SKM-1 treated with dmso at 0.1 percent for 144 hours (cell line): ENCODE data around the gene LGALS7B.
A peak's percentile ranks its signal among the peaks of the same experiment; 100 is the strongest.
"Not testable (repeated sequence)": the region's sequence is repeated elsewhere in the genome, so short reads cannot be mapped to it uniquely, and the experiment has no call there.

ENCODE experiments used
- DNase-seq: peaks from one replicate; lab custom pipeline; 2025; ENCODE audit not compliant: unreplicated experiment; lab: John Stamatoyannopoulos, UW

LGALS7B gene

DNA sequence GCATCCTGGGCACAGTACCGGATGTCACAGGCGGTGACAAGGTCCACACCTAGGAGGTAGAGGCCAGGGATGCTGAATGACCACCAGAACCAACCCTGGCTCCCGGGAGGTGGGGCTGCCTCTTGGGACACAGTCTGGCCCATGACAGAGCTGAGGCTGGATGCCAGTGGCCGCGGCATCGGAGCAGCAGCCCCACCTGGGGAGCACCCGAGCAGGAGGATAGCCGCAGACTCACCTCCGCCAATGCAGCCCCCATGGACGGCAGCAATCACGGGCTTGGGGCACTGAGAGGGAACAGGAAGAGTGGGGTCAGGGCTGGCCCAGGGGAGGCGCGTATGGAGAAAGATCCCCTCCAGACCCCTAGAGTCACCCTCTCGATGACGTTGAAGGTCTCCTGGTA, 28.1 kb downstream of the LGALS7B start:
- no peak for DNase-seq

DNA sequence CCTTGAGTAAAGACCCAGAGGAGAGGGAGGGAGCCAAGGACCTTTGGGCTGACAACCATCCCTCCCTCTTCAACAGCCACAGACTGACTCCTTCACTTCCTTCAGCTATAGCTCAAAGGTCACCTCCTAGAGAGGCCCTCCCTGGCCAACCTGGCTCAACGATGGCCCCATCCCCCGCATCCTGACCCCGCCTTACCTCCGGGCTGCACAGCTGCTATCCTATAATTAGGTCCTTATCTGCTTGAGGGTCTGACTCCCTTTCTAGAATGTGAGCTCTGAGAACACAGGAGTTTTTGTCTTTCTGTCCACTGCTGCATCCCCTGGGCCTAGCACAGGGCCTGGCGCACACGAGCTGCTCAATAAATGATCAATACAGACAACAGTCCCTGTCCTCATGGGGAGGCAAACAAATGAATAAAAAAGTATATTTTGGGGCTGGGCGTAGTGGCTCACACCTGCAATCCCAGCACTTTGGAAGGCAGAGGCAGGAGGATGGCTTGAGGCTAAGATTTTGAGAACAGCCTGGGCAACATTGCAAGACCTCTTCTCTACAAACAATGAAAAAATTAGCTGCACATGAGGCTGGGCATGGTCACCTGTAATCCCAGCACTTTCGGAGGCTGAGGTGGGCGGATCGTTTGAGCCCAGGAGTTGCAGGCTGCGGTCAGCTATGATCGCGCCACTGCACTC, 30.4 kb downstream of the LGALS7B start:
- DNase-seq = no peak

DNA sequence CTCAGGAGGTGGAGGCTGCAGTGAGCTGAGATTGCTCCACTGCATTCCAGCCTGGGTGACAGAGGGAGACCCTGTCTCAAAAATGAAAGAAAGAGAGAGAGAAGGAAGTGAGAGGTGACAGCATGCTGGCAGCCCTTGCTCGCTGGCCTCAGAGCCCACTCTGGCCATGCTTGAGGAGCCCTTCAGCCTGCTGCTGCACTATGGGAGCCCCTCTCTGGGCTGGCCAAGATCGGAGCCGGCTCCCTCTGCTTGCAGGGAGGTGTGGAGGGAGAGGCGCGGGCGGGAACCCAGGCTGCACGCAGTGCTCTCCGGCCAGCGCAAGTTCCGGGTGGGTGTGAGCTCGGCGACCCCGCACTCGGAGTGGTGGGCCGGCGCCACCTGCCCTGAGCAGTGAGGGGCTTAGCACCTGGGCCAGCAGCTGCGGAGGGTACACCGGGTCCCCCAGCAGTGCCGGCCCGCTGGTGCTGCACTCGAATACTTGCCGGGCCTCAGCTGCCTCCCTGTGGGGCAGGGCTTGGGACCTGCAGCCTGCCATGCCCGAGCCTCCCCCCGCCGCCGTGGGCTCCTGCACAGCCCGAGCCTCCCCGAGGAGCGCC, 32.3 kb downstream of the LGALS7B start:
- not testable (repeated sequence) for DNase-seq

DNA sequence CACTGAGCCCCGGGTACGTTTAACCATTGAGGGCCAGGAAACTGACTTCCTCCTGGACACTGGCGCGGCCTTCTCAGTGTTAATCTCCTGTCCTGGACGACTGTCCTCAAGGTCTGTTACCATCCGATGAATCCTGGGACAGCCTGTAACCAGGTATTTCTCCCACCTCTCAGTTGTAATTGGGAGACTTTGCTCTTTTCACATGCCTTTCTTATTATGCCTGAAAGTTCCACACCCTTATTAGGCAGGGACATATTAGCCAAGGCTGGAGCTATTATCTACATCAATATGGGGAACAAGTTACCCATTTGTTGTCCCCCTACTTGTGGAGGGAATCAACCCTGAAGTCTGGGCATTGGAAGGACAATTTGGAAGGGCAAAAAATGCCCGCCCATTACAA, 36.9 kb downstream of the LGALS7B start:
- DNase-seq = not testable (repeated sequence)

DNA sequence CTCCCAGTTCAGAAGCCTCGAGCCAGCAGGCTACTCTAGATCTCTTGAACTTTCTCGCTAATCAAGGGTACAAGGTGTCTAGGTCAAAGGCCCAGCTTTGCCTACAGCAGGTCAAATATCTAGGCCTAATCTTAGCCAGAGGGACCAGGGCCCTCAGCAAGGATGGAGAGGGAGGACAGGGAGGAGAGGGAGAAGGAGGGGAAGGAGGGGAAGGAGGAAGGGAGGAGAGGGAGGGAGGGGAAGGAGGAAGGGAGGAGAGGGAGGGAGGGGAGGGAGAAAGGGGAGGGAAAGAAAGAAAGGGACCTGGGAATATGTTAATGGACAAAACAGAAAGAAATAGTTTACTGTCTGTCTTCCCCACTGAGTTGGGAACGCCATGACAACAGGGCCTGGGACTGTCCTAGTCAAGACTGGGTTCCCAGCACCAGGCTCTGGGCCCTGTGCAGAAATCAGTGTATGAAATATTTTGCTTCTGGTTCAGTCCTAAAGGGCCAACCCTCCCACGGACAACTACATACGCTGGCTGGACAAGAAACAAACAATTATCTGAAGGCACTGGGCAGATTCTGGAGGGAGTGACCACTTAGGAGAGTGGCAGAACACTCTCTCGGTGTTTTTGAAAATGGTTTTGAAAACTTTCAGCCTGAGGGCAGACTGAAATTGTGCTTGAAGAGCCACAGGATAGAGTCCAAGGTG, 38.0 kb downstream of the LGALS7B start:
- DNase-seq = no peak

DNA sequence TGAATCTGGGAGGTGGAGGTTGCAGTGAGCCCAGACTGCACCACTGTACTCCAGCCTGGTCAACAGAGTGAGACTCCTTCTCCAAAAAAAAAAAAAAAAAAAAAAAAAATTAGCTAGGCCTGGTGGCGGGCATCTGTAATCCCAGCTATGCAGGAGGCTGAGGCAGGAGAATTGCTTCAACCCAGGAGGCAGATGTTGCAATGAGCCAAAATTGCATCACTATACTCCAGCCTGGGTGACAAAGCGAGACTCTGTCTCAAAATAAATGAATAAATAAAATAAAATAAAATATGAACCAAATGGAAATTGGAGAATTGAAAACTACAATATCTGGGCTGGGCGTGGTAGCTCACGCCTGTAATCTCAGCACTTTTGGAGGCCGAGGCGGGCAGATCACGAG, 40.2 kb downstream of the LGALS7B start:
- DNase-seq = peak; percentile 17

DNA sequence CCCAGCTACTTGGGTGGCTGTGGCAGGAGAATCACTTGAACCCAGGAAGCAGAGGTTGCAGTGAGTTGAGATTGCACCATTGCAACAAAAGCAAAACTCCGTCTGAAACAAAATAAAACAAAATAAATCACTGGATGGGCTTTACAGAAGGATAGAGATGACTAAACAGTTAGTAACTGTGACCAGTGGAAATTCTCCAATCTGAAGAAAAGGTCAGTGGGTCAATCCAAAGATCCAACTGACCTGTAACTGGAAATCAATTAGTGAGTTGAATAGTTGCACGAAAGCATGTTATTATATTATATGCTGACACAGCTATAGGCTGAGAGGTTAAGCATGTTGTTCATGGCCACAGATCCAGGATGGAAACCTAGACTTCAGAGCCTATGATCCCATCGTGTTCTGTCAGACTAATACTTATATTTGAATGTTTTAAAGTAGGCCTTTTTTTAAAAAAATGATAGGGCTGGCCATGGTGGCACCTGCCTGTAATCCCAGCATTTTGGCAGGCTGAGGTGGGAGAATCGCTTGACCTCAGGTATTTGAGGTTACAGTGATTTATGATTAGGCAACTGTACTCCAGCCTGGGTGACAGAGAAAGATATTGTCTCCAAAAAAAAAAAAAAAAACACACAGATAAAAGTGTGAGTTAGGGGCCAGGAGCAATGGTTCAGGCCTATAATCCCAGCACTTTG, 41.2 kb downstream of the LGALS7B start:
- DNase-seq = no peak

DNA sequence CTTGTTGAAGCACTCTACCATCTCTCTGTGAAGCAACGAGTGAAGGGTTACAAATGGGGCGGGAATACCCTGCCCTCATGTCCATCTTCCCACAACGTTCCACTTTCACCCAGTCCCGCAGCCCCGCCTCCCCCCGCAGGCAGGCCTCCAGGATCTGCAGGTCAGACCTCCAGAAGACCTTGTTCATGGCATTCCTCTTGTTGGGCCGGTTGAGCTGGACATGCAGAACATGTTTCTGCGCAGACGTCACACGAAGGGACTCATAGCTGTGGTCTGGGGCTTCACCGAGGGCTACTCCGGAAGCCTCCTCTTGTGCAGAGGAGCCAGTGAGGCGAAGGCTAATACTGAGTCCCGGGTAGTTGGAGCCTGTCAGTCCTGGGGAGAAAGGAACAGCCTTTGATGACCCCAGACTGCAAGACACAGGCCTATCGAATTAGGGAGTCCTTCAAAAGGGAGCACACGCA, 42.2 kb downstream of the LGALS7B start:
- peak; percentile 59 for DNase-seq

DNA sequence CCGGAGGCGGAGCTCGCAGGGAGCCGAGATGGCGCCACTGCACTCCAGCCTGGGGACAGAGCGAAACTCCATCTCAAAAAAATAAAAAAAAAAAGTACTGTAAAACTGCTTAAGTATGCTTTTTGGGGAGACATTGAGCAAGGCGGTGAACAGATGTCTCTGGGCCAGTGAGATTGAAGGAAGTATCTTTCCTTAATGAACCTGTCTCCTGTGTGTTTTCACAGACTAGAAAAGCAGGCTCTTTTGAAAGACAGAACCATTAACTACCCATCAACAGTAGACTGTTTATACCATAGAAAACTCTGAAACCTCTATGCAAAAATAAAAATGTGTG, 44.1 kb downstream of the LGALS7B start:
- DNase-seq = no peak

DNA sequence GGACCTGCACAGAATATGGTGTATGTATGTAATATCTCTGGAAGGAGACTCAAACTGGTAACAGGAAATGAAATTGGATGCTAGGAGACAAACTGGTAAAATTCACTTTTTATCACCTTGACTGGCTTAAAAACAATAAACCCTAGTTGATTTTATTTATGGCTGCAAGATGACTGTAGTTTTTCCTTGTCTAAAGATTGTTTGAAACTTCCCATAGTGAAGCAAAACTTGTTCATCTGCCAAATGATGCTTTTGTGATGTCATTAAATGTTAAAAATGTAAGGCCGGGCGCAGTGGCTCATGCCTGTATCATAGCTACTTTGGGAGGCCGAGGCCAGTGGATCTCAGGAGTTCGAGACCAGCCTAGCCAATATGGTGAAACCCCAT, 45.1 kb downstream of the LGALS7B start:
- no peak for DNase-seq

DNA sequence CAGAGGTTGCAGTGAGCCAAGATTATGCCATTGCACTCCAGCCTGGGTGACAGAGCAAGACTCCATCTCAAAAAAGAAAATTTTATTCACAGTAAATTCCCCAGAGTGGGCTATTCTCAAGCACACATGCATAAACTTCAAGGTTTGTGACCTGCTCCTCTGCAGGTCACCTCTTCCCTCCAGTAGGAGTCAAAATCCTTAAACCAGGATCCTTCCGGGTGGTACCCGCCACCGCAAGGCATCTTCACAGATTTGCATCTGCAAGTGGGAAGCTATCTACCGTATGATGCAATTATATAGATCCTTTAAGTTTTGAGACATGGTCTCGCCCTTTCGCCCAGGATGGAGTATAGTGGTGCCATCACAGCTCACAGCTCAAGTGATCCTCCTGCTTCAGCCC, 45.6 kb downstream of the LGALS7B start:
- DNase-seq = no peak

DNA sequence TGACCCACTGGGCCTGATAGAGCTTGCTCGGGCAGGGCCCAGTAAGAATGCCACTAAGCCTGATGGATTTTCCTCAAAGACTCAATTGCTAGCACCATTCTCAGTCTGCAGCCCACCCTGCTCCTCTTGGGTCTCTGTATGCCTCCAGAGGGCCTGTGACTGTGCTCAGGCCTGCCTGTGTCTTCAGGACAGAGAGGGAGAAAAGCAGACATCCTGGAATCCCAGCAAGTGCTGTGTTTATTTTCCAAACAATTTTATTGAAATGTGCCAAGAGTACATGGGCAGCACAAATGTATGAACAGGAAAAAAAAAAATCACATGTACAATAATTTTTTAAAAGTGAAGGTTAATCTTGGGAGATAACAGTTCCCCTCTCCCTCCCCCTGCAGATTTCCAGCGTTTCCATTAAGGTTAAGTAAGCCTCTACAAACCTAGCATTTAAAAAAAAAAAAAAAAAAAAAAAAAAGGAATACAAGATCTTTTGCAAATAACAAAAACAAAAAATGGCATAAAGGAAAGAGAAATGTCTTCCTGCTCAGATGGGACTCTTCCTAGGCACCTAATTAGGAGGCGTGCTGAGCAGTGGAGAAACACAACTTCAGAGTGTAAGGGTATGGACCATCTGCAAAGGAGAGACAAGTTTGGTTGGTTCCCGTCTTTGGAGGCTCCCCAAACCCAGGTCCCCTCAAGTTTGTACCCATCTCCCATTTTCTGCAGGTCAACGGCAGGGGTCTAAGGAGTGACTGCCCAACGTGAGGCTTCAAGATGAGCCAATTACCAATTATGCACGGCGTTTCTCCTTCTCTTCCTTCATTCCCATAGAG, 47.4 kb downstream of the LGALS7B start:
- no peak for DNase-seq

DNA sequence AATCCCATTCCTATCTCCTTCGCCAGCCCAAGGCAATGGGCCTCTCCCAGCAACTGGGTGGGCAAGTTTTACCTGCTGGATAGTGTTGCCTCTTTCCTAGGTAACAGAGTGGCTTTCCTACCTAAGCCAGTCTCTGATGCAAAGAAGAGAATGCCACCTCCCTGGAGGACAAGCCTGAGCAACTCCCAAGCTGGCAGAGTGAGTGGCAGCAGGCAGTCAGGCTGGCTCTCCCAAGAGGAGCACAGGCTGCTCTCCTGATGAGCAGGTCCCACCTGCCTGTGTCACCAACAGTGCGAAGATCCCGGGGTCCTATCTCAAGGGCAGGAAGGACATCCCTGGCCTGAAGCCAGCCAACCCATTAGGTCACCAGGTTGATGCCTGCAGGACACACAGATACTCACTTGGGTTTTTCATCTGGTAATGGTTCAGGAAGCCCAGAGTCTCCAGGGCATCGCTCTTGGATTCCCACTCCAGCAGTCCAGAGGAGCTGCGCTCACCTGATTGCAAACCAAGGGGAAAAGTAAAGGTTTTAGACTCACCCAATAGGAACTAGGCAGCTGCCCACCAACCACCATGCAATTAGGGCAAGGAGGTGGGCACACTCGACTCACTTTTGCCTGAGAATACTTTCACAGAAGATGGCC, 48.1 kb downstream of the LGALS7B start:
- DNase-seq = no peak

DNA sequence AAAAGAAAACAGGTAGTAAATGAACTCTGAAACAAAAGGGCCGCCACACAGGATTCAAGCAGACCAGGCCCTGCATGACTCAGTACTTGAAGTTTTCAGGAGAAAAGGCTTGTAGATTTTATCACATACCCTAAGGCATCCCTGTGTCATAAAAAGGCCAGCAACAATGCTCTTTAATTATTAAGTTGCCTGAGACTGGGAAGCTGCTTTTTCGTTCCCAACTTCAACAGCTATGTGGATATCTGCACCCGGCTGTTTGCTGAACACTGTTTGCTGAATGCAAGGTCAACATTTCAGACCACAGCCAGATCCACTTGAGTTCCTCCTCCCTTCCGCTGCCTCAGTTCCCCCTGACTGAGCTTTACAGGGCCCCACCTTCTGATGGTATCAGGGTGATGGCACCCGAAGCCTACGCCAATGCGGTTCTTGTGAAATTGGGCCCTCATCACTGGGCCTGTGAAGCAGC, 48.7 kb downstream of the LGALS7B start:
- no peak for DNase-seq

DNA sequence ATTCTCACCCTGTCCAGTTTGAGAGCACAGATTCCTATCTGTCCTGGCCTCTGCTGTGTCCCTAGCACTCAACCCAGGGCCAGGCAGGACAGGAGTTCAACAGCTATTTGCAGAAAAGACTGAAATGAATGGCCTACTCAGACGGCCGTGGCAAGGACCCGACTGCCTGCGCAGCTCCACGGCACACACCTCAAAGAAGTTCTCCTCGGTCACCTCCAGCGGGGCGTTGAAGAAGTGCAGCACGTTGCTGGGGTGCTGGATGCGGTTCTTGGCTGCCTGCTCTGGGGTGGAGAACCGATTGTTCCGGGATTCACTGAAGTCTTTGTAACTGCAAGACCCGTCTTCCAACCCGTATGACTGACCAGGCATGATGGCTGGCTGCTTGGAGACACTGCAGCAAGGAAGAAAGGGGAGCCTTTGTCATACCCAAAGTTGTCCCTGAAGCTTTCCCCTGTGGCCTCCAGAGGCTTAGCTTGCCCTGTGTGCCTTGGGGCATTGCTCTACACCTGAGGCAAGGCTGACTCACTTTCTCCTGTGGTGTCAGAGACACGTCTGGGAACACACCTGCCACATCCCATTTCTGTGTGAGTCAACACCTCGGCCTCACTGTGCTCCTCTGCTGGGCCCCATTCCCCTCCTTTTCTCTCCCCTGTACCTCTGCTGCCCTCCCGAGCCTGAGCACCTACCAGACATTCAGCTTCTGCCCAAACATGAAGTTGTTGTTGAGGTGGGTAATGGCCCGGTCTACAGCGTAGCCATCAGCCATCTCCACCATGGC, 49.4 kb downstream of the LGALS7B start:
- no peak for DNase-seq

DNA sequence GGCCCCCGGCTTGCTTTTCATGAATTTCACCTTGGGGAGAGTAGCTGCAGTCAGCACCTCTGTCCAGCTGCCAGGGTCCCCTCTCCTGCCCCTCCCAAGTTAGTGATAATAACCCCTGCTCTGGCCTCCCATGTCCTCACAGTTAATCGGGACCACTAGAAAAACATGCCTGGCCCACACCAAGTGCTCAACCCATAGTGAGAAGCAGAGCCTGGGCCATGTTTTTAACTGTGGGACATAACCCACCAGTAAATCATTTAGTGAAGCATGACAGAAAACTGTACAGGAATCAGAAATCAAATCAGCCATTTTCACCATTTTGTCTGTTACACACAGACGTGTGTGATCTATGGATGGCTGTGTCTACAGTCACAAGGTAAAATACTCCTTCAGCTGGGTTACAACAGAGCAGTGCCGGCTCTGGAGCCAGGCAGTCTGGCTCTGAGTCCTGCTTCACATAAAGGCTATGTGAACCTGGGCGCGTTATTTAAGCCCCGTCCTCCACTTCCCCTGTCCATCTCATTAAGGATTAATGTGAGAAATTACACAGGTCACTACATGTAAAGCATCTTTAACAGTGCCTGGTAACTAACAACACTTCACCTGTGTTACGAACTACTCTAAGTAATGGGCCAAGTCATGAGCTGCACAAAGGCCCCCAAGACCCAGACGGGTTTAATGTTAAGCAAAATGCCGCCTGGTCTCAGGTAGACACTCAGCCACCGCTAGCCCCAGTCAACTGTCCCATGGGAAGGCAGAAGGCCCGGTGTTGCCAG, 50.2 kb downstream of the LGALS7B start:
- DNase-seq = no peak

DNA sequence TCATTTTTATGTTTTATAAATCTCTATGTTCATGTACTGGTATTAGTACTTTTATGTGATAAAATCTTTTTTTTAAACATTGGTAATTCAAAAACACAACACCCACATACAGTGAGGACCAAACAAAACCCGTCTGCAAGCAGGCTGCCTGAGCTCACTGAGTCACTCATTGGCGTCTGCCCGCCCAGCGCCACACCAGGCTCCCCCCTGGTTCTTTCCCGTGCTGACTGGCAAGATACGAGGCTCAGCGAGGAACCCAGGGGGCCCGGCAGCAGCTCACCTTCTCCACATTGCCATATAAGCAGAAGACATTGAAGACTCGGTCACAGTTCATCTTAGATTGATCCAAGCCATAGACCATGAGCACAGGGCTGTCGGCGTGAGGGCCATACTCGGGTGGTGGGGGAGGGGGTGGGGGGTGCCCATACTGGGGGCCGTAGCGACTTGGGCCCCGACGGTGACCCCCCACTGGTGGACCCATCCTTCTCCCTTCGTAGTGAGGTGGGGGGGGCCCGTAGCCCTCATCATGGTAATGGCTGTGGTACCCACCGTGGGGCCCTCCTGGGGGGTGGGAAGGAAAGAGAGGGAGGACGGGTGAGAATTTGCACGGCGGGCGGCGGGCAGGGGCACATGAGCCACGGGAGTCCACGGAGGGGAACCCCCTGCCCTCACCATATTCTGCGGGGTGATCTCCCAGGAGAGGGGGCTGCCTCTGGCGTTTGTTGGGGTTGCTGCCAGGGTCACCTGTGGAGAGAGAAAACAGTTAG, 51.0 kb downstream of the LGALS7B start:
- DNase-seq = no peak

DNA sequence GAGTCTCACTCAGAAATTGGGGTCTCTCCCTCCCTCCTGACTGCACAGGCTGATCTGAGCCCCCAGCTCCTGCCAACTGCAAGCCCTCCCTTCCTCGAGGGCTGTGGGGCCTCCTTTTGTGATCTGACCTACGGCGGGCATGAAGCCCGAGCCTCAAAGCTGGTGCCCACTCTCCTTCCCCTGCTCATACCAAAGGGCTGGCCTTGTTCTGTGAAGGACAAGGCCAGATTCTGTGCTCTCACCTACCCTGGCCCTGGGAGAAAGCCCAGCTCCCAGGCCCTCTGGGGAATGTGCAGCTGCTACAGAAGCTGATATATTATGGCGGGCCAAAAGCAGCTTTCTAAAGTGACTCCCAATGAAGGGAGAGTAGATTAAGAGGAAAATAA, 51.6 kb downstream of the LGALS7B start:
- DNase-seq = no peak
